Amniotic stem cell (primary cell): ENCODE data around the gene SMAD1.

Experiments
- DNase-seq: peaks from one replicate; lab custom pipeline; 2025; lab: John Stamatoyannopoulos, UW

SMAD1 gene

GRCh38 chr4:145489556-145489955 is 7.9 kb downstream of the SMAD1 start:
- DNase-seq, result no peak

- DNase-seq, result no peak
These were observed 8.7 kb downstream of the SMAD1 start for GRCh38 chr4:145490361-145490760.

GRCh38 chr4:145490796-145491195 is 9.1 kb downstream of the SMAD1 start:
- no peak for DNase-seq

- DNase-seq, result no peak
These were observed 10.7 kb downstream of the SMAD1 start for GRCh38 chr4:145492376-145492775.

- no peak for DNase-seq
These were observed 11.5 kb downstream of the SMAD1 start for GRCh38 chr4:145493166-145493565.

GRCh38 chr4:145494666-145495270 is 13.1 kb downstream of the SMAD1 start:
- DNase-seq, result no peak

- no peak for DNase-seq
These were observed 14.6 kb downstream of the SMAD1 start for GRCh38 chr4:145496292-145496691.

GRCh38 chr4:145497199-145498149 is 15.8 kb downstream of the SMAD1 start:
- DNase-seq, result no peak

- DNase-seq, result no peak
These were observed 16.8 kb downstream of the SMAD1 start for GRCh38 chr4:145498430-145498829.

- DNase-seq, result no peak
These were observed 19.5 kb downstream of the SMAD1 start for GRCh38 chr4:145501051-145501660.

- DNase-seq, result no peak
These were observed 21.2 kb downstream of the SMAD1 start for GRCh38 chr4:145502809-145503208.

- DNase-seq, result no peak
These were observed 21.9 kb downstream of the SMAD1 start for GRCh38 chr4:145503486-145504072.

- DNase-seq, result no peak
These were observed 24.3 kb downstream of the SMAD1 start for GRCh38 chr4:145505995-145506394.

GRCh38 chr4:145507636-145508035 is 26.0 kb downstream of the SMAD1 start:
- DNase-seq, result no peak

- no peak for DNase-seq
These were observed 30.4 kb downstream of the SMAD1 start for GRCh38 chr4:145511913-145512522.

GRCh38 chr4:145513020-145513621 is 31.5 kb downstream of the SMAD1 start:
- DNase-seq, result no peak

- DNase-seq, result no peak
These were observed 38.5 kb downstream of the SMAD1 start for GRCh38 chr4:145520172-145520571.

GRCh38 chr4:145521282-145521681 is 39.6 kb downstream of the SMAD1 start:
- DNase-seq, result no peak

GRCh38 chr4:145523117-145523516 is 41.5 kb downstream of the SMAD1 start:
- no peak for DNase-seq

- DNase-seq, result no peak
These were observed 42.9 kb downstream of the SMAD1 start for GRCh38 chr4:145524552-145524951.

- DNase-seq, result no peak
These were observed 43.7 kb downstream of the SMAD1 start for GRCh38 chr4:145525291-145525740.

GRCh38 chr4:145527773-145528172 is 46.1 kb downstream of the SMAD1 start:
- DNase-seq, result no peak
